ENCODE measurements around the gene ORAI3. TPM values are rescaled to one million over a fixed set of nuclear protein-coding genes. Genes with fewer than 3 reads are reported as not detected.

Gene ORAI3
- total RNA-seq, 1 experiment from 2014 or later, result 9.0 TPM

Other genes with a start within 250 kb of the ORAI3 start
- 59.6 TPM for gene SRCAP, start 249.9 kb upstream of the ORAI3 start, total RNA-seq (2021; ENCODE audit: unreplicated experiment)
- gene PHKG2, start 200.6 kb upstream of the ORAI3 start, total RNA-seq (2021; ENCODE audit: unreplicated experiment), result 32.6 TPM
- 12.6 TPM for gene CFAP119, start 187.0 kb upstream of the ORAI3 start, total RNA-seq (2021; ENCODE audit: unreplicated experiment)
- 90.3 TPM for gene RNF40, start 186.7 kb upstream of the ORAI3 start, total RNA-seq (2021; ENCODE audit: unreplicated experiment)
- 18.4 TPM for gene ZNF629, start 161.9 kb upstream of the ORAI3 start, total RNA-seq (2021; ENCODE audit: unreplicated experiment)
- gene BCL7C, start 55.0 kb upstream of the ORAI3 start, total RNA-seq (2021; ENCODE audit: unreplicated experiment), result 44.9 TPM
- gene CTF1, start 52.5 kb upstream of the ORAI3 start, total RNA-seq (2021; ENCODE audit: unreplicated experiment), result 1.4 TPM
- 45.2 TPM for gene FBXL19, start 25.5 kb upstream of the ORAI3 start, total RNA-seq (2021; ENCODE audit: unreplicated experiment)
- 26.9 TPM for gene SETD1A, start 8.7 kb downstream of the ORAI3 start, total RNA-seq (2021; ENCODE audit: unreplicated experiment)
- gene HSD3B7, start 36.1 kb downstream of the ORAI3 start, total RNA-seq (2021; ENCODE audit: unreplicated experiment), result 8.6 TPM
- 1.6 TPM for gene STX1B, start 61.6 kb downstream of the ORAI3 start, total RNA-seq (2021; ENCODE audit: unreplicated experiment)
- 26.0 TPM for gene STX4, start 84.5 kb downstream of the ORAI3 start, total RNA-seq (2021; ENCODE audit: unreplicated experiment)
- 16.8 TPM for gene ZNF668, start 125.2 kb downstream of the ORAI3 start, total RNA-seq (2021; ENCODE audit: unreplicated experiment)
- 17.7 TPM for gene ZNF646, start 125.4 kb downstream of the ORAI3 start, total RNA-seq (2021; ENCODE audit: unreplicated experiment)
- gene PRSS53, start 139.9 kb downstream of the ORAI3 start, total RNA-seq (2021; ENCODE audit: unreplicated experiment), result 11.6 TPM
- 83.8 TPM for gene VKORC1, start 145.7 kb downstream of the ORAI3 start, total RNA-seq (2021; ENCODE audit: unreplicated experiment)
- gene BCKDK, start 159.3 kb downstream of the ORAI3 start, total RNA-seq (2021; ENCODE audit: unreplicated experiment), result 60.7 TPM
- gene KAT8, start 168.6 kb downstream of the ORAI3 start, total RNA-seq (2021; ENCODE audit: unreplicated experiment), result 44.9 TPM
- gene PRSS8, start 186.7 kb downstream of the ORAI3 start, total RNA-seq (2021; ENCODE audit: unreplicated experiment), result 42.6 TPM
- gene PRSS36, start 201.0 kb downstream of the ORAI3 start, total RNA-seq (2021; ENCODE audit: unreplicated experiment), result not detected
- gene FUS, start 231.1 kb downstream of the ORAI3 start, total RNA-seq (2021; ENCODE audit: unreplicated experiment), result 522 TPM